GM10847 (cell line): ENCODE data around the gene RIOK1.

Source experiments
- POLR2A ChIP-seq: IDR thresholded peaks from 2 replicates; pipeline ENCODE4 v1.6.1; 2011; ENCODE audit not compliant: insufficient read length; ENCODE audit errors: extremely low read depth

The RIOK1 gene

GRCh38 chr6:7404546-7404945 is 14.9 kb downstream of the RIOK1 start:
- TF ChIP-seq POLR2A, result no peak

DNA sequence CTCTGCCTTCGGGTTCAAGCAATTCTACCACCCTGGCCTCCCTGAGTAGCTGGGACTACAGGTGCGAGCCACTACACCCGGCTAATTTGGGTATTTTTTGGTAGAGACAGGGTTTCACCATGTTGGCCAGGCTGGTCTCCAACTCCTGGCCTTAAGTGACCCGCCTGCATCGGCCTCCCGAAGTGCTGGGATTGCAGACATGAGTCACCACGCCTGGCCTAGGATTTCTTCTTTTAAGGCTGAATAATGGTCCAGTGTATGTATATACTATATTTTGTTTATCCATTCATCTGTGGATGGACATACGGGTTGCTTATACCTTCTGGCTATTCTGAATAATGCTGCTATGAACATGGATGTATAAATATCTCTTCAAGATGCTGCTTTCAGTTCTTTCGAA is 17.1 kb downstream of the RIOK1 start:
- TF ChIP-seq POLR2A, result no peak

- TF ChIP-seq POLR2A, result no peak
Measured at GRCh38 chr6:7409740-7410139, 20.1 kb downstream of the RIOK1 start.

GRCh38 chr6:7410851-7411250 is 21.2 kb downstream of the RIOK1 start:
- TF ChIP-seq POLR2A, result no peak

DNA sequence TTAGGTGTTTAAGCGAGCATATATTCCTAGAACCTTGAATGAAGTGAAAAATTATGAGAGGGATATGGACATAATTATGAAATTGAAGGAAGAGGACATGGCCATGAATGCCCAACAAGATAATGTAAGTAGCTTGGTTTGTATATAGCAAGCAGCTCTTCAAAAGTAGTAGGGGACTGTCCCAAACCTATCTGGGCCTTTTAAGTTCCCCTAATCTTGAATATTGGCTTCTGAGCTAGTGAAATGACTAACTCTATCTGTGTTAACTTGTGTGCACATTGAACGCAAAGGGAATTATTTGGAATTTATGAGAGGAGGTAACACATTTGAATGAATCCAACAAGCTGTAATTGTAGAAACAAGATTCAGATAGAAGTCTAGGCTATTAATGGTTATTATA is 21.7 kb downstream of the RIOK1 start:
- no peak for TF ChIP-seq POLR2A

GRCh38 chr6:7413151-7413823 is 23.7 kb downstream of the RIOK1 start:
- no peak for TF ChIP-seq POLR2A

GRCh38 chr6:7414811-7415210 is 25.2 kb downstream of the RIOK1 start:
- TF ChIP-seq POLR2A, result no peak

GRCh38 chr6:7417684-7418083 is 28.1 kb downstream of the RIOK1 start:
- no peak for TF ChIP-seq POLR2A

DNA sequence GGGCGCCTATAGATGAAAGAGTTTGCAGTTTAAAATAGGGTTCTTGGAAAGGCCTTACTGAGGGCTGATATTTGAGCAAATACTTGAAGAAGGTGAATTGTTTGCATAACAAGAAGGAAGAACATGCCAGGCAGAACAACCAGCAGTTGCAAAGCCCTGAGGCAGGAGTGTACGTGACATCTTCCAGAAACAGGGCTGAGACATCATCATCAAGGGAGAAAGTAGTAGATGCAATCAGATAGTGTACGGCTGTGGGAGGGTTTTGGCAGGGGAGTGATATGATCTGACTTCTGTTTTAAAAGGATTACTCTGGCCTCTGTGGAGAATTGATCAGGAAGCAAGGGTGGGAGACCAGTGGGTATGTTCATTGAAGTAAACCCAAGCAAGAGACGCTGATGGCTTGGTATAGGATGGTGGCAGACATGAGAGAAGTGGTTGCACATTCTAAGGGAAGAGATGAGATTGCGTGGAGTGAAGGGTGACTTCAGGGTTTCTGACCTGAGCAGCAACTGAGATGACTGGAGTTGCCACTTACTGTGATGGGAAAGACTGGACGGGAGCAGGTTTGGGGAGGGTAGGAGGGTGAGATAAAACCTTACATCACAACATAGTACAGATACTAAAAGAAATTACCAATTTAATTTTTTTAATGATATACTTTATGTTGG is 28.8 kb downstream of the RIOK1 start:
- TF ChIP-seq POLR2A, result no peak

- TF ChIP-seq POLR2A, result no peak
Measured at GRCh38 chr6:7419065-7419464, 29.5 kb downstream of the RIOK1 start.

- TF ChIP-seq POLR2A, result no peak
Measured at GRCh38 chr6:7421066-7421465, 31.5 kb downstream of the RIOK1 start.

GRCh38 chr6:7424058-7424457 is 34.5 kb downstream of the RIOK1 start:
- TF ChIP-seq POLR2A, result no peak

DNA sequence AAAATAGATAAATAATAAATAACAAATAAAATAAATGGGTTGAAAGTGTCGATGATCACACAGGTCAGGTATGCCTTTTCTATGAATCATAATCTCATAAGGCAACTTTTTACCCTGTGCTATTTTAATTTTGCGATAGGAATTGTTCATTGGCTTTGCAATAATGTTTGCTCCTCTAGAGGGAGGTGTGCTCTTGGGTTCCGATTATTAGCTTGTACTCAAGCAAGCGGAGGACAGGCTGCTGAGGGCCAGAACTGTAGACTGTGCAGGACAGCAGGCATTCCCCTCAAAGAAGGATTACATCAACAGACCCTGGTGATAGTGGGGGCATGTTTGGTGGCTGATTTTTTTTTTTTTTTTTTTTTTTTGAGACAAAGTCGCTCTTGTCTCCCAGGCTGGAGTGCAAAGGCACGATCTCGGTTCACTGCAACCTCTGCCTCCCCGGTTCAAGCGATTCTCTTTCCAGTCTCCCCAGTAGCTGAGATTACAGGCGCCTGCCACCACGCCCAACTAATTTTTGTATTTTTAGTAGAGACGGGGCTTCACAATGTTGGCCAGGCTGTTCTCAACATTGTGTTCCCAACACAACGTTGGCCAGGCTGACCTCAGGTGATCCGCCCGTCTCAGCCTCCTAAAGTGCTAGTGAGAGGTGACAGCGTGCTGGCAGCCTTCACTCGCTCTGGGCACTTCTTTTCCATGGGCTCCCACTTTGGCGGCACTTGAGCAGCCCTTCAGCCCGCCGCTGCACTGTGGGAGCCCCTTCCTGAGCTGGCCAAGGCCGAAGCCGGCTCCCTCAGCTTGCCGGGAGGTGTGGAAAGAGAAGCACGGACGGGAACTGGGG is 35.6 kb downstream of the RIOK1 start:
- no peak for TF ChIP-seq POLR2A

DNA sequence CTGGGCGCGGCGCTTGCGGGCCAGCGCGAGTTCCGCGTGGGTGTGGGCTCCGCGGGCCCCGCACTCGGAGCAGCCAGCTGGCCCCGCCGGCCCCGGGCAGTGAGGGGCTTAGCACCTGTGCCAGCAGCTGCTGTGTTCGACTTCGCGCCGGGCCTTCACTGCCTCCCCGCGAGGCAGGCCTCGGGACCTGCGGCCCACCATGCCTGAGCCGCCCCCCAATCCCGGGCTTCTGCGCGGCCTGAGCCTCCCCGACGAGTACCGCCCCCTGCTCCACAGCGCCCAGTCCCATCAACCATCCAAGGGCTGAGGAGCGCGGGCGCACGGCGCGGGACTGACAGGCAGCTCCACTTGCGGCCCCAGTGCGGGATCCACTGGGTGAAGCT is 36.2 kb downstream of the RIOK1 start:
- TF ChIP-seq POLR2A, result no peak

DNA sequence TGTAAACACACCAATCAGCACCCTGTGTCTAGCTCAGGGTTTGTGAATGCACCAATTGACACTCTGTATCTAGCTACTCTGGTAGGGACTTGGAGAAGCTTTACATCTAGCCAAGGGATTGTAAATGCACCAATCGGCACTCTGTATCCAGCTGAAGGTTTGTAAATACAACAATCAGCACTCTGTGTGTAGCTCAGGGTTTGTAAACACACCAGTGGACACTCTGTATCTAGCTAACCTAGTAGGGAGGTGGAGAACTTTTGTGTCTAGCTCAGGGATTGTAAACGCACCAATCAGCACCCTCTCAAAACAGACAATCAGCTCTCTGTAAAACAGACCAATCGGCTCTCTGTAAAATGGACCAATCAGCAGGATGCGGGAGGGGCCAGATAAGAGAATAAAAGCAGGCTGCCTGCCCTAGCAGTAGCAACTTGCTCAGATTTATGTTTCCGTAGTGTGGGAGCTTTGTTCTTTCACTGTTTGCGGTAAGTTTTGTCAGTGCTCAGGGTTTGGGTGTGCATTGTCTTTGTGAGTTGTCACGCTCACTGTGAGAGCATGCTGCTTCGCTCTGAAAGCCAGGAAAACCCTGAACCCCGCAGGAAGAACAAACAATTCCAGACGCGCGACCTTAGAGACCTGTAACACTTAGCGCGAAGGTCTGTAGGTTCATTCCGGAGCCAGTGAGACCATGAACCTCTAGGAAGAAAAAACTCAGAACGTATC is 37.0 kb downstream of the RIOK1 start:
- no peak for TF ChIP-seq POLR2A
